Calu3 (cell line): Measurements from ENCODE around the gene RPS6KA4. TPM values are rescaled to one million over a fixed set of nuclear protein-coding genes. Genes with fewer than 3 reads are reported as not detected.

Experiments
- BruUV-seq: library from RNA; stranded (reverse); fragments of 400-500 nt; replicated peaks from 2 replicates; lab custom pipeline; 2021; lab: Mats Ljungman, UMichigan
- CTCF ChIA-PET: fragments of 300-600 bp; sonication (Branson Sonifier 250); formaldehyde crosslinking; loops from one replicate; lab custom pipeline; 2022; ENCODE audit warnings: antibody characterized with exemption; lab: Charles Lee
- DNase-seq: peaks from one replicate; pipeline ENCODE4 v3.0.0; 2022
- H3K27ac Mint-ChIP-seq: one replicate; pipeline ENCODE4 v1.8.0; 2022; ENCODE audit warnings: mixed read lengths; ENCODE audit not compliant: unreplicated experiment
- H3K27me3 Mint-ChIP-seq: one replicate; pipeline ENCODE4 v1.8.0; 2022; ENCODE audit warnings: mixed read lengths; ENCODE audit not compliant: unreplicated experiment
- H3K36me3 Mint-ChIP-seq: one replicate; pipeline ENCODE4 v1.8.0; 2022; ENCODE audit warnings: mild to moderate bottlenecking, moderate library complexity, mixed read lengths; ENCODE audit not compliant: insufficient read depth, unreplicated experiment
- H3K4me1 Mint-ChIP-seq: one replicate; pipeline ENCODE4 v1.8.0; 2022; ENCODE audit warnings: mild to moderate bottlenecking, low read depth, mixed read lengths; ENCODE audit not compliant: unreplicated experiment
- H3K4me3 Mint-ChIP-seq: one replicate; pipeline ENCODE4 v1.8.0; 2022; ENCODE audit warnings: mild to moderate bottlenecking, low read depth, moderate library complexity, mixed read lengths; ENCODE audit not compliant: unreplicated experiment
- H3K9me3 Mint-ChIP-seq: one replicate; pipeline ENCODE4 v1.8.0; 2022; ENCODE audit warnings: low read depth, mixed read lengths; ENCODE audit not compliant: unreplicated experiment
- CTCF ChIP-seq: fragments of 200-600 bp; IDR thresholded peaks from one replicate; pipeline ENCODE4 v1.8.0; 2022; ENCODE audit warnings: antibody characterized with exemption; ENCODE audit not compliant: unreplicated experiment
- intact Hi-C: fragments of 100-400 bp; cut with micrococcal nuclease; formaldehyde crosslinking; loops from one replicate; pipeline ENCODE4 v1.10.0; 2022; ENCODE audit not compliant: unreplicated experiment
- total RNA-seq: library from RNA; stranded (reverse); gene quantifications from 2 replicates; pipeline ENCODE4 v1.2.3, GENCODE V29; 2022

Gene RPS6KA4
- total RNA-seq, 1 experiment from 2014 or later, result 46.0 TPM

GRCh38 chr11:64407221-64407620 lies 48.3 kb downstream of the RPS6KA4 start:
- Mint-ChIP-seq H3K36me3 (no peaks in the 10 kb centered on the region), H3K9me3 (no peaks in the 10 kb centered on the region), H3K27ac (no peak overlapping the region), H3K27me3 (peaks cover 71% of the 10 kb centered on the region), H3K4me1 (no peaks in the 10 kb centered on the region), H3K4me3 (no peak overlapping the region)
- BruUV-seq, result no TSS peak
- DNase-seq, result no peak
- no peak for TF ChIP-seq CTCF
- intact Hi-C loops, result no loop called here
- CTCF ChIA-PET, result no interaction called here

DNA sequence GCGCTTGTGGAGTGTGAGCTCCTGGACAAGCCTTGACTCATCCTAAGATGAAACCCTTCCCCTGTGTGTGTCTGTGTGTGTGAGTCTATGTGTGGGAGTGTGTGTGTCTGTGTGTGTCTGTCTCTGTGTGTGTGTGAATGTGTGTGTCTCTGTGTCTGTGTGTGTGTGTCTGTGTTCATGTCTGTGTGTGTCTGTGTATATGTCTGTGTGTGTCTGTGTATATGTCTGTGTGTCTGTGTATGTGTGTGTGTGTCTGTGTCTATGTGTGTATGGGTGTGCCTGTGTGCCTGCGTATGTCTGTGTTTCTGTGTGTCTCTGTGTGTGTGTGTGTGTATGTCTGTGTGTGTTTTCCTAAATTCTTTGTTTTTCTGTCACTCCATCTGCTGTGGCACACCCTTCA lies 48.7 kb downstream of the RPS6KA4 start:
- no TSS peak for BruUV-seq

GRCh38 chr11:64409278-64409677 lies 50.3 kb downstream of the RPS6KA4 start:
- DNase-seq, result no peak
- Mint-ChIP-seq H3K9me3 (no peaks in the 10 kb centered on the region), H3K27me3 (peaks cover 50% of the 10 kb centered on the region), H3K4me3 (no peak overlapping the region), H3K27ac (no peak overlapping the region), H3K4me1 (no peaks in the 10 kb centered on the region), H3K36me3 (no peaks in the 10 kb centered on the region)
- TF ChIP-seq CTCF, result no peak
- CTCF ChIA-PET, result no interaction called here
- intact Hi-C loops, result no loop called here
- BruUV-seq, result no TSS peak

More for the DNA sequence above, 48.7 kb downstream of the RPS6KA4 start:
- intact Hi-C loops, result no loop called here
- no peak for TF ChIP-seq CTCF
- Mint-ChIP-seq H3K36me3 (no peaks in the 10 kb centered on the region), H3K9me3 (no peaks in the 10 kb centered on the region), H3K27ac (no peak overlapping the region), H3K4me1 (no peaks in the 10 kb centered on the region), H3K27me3 (peaks cover 66% of the 10 kb centered on the region), H3K4me3 (no peak overlapping the region)
- DNase-seq, result no peak
- CTCF ChIA-PET, result no interaction called here

DNA sequence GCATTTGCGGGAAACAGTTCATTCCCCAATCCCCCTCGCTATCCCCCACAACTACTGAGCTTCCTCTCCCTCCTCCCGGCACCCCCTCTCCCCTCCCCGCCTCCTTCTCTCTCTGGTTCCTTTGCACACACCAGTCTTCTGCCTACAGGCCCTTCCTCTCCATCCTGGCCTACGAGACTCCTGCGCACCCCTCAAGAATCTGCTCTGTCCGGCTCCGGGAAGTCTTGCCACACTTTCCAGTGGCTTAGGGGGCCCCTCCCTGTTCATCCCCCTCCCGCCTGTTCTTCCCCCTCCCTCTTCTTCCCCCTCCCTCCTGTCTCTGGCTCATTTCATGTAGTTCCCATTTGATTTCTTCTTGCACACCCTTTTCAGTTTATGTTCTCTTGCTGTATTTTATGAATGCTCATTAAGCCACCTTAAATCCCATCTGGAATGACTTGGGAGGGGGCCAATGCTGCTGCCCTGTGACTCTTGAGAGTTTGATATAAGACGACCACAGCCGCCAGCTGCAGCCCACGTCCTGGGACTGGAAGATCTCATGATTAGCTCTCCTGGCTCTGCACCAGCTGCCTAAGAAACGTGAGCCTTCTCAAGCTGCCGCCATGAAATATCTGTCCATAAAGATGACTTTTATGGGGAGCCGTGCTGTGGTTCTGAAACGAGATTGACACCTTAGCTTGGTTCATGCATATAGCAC lies 50.9 kb downstream of the RPS6KA4 start:
- Mint-ChIP-seq H3K27me3 (peaks cover 44% of the 10 kb centered on the region), H3K9me3 (no peaks in the 10 kb centered on the region), H3K27ac (no peak overlapping the region), H3K4me3 (no peak overlapping the region), H3K36me3 (no peaks in the 10 kb centered on the region), H3K4me1 (no peaks in the 10 kb centered on the region)
- no peak for DNase-seq
- CTCF ChIA-PET, result no interaction called here
- BruUV-seq, result no TSS peak
- intact Hi-C loops, result no loop called here
- no peak for TF ChIP-seq CTCF
